Cerebellar cortex (tissue), 1 donor: ENCODE results near the gene IDUA.

ENCODE experiments used
- DNase-seq: peaks from one replicate; pipeline ENCODE4 v3.0.0-alpha.2; 2015; ENCODE audit warnings: low spot score

The IDUA gene

DNA sequence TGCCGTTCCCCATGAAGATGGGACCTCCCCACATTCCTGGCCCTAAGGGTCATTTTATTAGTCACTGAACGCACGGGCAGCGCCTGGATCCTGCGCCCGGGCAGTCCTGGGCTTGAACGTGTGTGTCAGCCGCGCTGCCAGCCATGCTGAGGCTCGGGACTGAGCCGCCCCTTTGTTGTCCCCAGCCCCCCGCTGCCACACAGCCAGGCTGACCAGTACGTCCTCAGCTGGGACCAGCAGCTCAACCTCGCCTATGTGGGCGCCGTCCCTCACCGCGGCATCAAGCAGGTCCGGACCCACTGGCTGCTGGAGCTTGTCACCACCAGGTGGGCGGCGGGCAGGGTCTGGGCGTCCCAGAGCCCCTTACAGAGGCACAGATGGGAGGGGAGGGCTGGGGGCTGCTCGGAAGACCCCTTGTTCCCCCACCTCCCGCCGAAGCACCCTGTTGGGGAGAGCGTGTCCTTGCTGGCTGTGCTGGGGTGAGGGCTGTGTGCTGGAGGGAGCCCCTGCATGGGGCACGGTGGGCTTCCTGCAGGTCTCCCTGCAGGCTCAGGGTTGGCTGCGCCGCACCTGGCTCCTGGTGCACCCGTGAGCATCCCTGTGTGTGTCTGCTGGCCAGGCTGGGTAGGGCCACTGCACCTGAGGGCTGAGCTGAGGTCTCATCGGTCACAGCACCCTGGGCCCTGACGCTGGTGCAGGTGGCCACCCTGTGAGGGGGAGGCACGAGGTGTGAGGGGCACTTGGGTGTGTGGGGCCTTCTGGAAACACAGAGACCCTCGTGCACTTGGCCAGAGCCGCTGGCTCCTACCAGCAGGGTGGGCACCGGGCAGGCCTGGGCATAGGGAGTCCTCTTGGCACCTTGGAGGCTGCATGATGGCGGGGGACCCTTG is 1.0 kb downstream of the IDUA start:
- no peak for DNase-seq

- no peak for DNase-seq
Observed at GRCh38 chr4:988726-989721, 2.2 kb downstream of the IDUA start.

- DNase-seq: no peak
Observed at GRCh38 chr4:989722-990471, 3.1 kb downstream of the IDUA start.

DNA sequence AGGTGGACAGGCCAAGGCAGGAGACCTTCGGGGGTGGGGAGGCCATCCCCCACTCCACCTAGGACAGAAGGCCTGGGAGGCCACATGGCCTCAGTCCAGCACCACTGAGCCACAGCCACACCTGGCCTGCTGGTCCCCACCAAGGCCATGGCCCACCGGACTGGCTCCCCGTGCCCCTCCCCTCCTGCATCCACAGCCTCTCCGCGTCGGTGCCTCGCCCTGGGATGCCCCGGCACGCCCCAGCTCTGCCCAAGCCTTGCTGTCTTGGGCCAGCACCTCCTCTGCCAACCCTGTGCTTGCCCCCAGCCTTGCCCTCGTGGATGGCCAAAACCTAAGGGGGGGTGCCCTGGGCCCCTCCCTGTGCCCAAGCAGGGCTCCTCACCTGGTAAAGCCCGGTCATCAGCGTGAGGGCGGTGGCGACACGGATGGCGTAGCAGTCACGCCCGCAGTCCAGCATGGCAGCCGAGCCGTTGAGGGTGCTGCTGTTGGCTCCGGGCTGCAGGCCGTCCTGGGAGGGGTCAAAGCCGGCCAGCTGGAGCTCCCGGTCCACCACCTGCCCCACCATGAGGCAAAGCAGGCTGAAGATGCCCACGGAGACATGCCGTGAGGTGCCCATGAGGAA is 4.0 kb downstream of the IDUA start:
- no peak for DNase-seq

- DNase-seq: no peak
Observed at GRCh38 chr4:991451-992296, 4.8 kb downstream of the IDUA start.

- no peak for DNase-seq
Observed at GRCh38 chr4:992297-993110, 5.7 kb downstream of the IDUA start.

DNA sequence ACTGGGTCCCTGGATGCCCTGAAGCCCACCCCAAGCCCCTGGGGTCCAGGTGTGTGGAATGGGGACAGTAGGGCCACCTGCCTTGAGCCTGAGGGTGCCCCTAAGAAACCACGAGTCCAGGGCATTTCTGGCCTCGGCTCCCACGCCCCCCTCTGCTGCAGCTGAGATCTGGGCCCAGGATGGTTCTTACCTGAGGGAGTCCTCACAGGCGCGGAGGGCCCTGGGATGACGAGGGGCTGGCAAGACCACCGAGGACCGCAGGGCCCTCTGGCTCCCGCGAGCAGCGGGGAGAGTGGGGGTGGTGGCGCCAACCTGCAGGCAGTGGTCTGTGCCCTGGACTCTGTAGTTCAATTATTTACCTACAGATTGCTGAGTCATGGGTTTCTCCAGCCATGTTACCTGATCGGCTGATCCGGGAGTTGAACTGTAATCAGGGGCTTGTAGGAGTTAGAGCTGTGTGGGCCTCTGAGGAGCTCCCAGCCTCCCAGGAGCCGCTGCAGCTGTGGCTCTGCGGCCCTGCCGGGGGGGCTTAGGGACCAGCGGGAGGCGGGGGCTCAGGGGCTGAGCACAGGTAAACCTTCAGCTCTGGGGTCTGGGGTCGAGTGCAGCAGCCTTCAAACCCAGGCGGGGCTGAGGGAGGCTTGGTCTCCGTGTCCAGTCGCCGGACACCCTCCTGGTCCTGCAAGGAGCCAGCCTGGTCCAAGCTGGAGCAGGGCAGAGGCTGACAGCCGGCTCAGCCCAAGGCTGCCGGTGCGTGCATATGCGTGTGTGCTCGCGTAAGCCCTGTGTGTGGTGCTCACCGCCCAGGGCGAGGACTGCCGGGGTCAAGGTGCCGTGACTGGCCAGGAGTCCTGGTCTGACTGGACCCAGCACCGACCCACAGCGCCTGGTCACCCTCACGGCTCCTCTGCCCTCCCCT is 6.5 kb downstream of the IDUA start, which contains the start of gene SLC26A1:
Gene SLC26A1, minus strand, starts transcription at position 294 of the 919 bp plus-strand sequence. CDS start 1,701 bp downstream, outside the sequence.
- DNase-seq: no peak

DNA sequence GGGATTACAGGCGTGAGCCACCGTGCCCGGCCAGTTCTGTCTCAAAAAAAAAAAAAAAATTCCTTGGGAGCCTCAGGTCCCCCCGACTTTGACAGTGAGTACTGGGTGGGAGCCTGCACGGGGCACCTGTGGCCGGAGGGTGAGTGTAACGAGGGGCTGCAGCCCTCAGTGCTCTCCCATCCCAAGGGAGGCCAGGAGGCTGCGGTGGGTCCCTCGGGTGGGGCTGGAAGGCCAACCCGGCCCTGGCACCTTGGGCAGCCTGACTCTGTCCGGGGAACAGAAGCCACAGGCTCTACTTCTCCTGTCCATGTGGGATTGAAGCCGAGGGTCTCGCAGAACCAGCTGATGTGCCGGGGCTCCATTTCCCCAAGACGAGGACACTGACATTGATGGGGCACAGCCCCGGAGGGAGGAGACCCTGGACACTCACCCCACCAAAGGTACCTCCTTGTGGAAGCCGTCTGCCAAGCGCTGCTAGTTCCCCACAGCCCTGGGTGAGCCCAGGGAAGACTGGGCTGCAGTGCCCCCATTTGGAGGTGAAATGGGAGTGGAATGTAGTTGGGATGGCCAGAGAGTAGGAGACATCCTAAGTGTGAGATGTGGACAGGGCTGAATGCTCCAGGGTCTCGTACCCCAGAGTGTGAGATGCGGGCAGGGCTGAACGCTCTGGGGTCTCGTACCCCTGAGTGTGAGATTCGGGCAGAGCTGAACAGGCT is 8.6 kb downstream of the IDUA start:
- DNase-seq: no peak

GRCh38 chr4:996030-996996 is 9.5 kb downstream of the IDUA start:
- DNase-seq: no peak

DNA sequence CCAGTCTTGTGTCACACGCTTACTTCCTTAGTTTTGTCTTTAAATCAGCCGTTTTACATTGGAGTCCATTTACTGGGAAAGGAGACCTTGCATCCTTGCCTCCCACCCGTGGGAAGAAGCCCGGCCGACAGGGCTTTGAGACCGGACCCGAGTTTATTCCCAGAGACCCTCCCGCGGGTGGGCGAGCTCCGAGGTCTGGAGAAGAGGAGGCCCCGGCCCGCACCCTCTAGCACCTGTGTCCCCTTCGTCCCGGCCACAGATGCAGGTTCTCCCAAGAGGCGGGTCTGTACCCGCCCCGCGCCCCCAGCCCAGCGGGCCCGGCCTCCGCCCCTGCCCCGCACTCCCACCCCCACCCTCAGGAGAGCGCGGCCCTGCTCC is 10.1 kb downstream of the IDUA start:
- no peak for DNase-seq

- no peak for DNase-seq
Observed at GRCh38 chr4:997375-998071, 10.7 kb downstream of the IDUA start.

DNA sequence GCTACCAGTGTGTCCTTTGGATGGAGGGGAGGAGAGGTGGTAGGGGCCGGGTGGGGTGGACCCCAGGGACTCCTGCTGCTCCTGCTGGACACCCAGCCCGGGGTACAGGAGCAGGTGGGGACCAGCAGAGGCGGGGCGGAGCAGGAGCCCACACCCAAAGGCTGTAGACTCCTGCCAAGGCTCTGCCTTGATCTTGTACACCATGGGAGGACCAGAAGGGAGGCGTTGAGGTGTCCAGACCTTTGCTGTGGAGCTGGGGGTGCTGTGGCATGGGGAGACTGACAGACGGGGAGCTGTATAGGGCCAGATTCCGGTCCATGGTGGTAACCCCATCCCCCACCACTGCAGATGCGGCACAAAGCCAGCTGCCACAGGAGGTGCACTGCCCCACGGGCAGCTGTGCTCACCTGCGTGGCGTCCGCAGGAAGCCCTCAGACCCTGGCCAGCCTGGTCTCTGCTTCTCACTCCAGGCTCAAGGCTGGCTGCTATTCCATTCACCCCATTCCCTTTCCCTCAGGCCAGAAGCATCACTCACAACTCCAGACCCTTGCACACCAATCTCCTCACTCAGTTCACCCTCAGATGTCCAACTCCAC is 11.3 kb downstream of the IDUA start:
- DNase-seq: no peak

GRCh38 chr4:999240-999863 is 12.5 kb downstream of the IDUA start:
- DNase-seq: peak; percentile 81

GRCh38 chr4:999882-1000425 is 13.1 kb downstream of the IDUA start:
- DNase-seq: no peak
